ENCODE measurements around the gene YWHAB. TPM values are rescaled to one million over a fixed set of nuclear protein-coding genes. Genes with fewer than 3 reads are reported as not detected.

Gene YWHAB
- total RNA-seq, 3 donors from 2014 or later = 196 to 265 (median 251) TPM

GRCh38 chr20:44941120-44941691 lies 55.7 kb downstream of the YWHAB start:
- no peaks in the 10 kb centered on the region for H3K4me1 ChIP-seq (ENCODE audit: low read depth)
- DNase-seq = no peak
- H3K9me3 ChIP-seq = no peaks in the 10 kb centered on the region
- intact Hi-C loops (cut with DNase I, micrococcal nuclease) = no loop called here
- peaks cover 7% of the 10 kb centered on the region for H3K36me3 ChIP-seq (ENCODE audit: low read depth)
- no peak for ATAC-seq
- no peak for TF ChIP-seq CTCF (IDR thresholded peaks at IDR 0.05)
- no peak overlapping the region for H3K4me3 ChIP-seq

- no peaks in the 10 kb centered on the region for H3K4me1 ChIP-seq (ENCODE audit: low read depth)
- peaks cover 7% of the 10 kb centered on the region for H3K36me3 ChIP-seq (ENCODE audit: low read depth)
- no peak for ATAC-seq
- no peak overlapping the region for H3K4me3 ChIP-seq
- DNase-seq = no peak
- TF ChIP-seq CTCF (IDR thresholded peaks at IDR 0.05) = no peak
- intact Hi-C loops (cut with DNase I, micrococcal nuclease) = no loop called here
- no peaks in the 10 kb centered on the region for H3K9me3 ChIP-seq
These were observed 56.9 kb downstream of the YWHAB start for GRCh38 chr20:44942264-44942973.

GRCh38 chr20:44943828-44944227 lies 58.3 kb downstream of the YWHAB start:
- peaks cover 7% of the 10 kb centered on the region for H3K36me3 ChIP-seq (ENCODE audit: low read depth)
- intact Hi-C loops (cut with DNase I, micrococcal nuclease) = no loop called here
- DNase-seq (no peak), ATAC-seq (no peak)
- no peak overlapping the region for H3K4me3 ChIP-seq
- H3K4me1 ChIP-seq (ENCODE audit: low read depth) = no peaks in the 10 kb centered on the region
- TF ChIP-seq CTCF (IDR thresholded peaks at IDR 0.05) = no peak
- H3K9me3 ChIP-seq = no peaks in the 10 kb centered on the region

- no peak for ATAC-seq
- Histone ChIP-seq H3K9me3 (no peaks in the 10 kb centered on the region), H3K4me1 (ENCODE audit: low read depth) (no peaks in the 10 kb centered on the region), H3K36me3 (ENCODE audit: low read depth) (peaks cover 7% of the 10 kb centered on the region), H3K4me3 (no peak overlapping the region)
- intact Hi-C loops (cut with DNase I, micrococcal nuclease) = no loop called here
- TF ChIP-seq CTCF (IDR thresholded peaks at IDR 0.05) = no peak
- DNase-seq = no peak
These were observed 59.8 kb downstream of the YWHAB start for GRCh38 chr20:44945261-44945660.

GRCh38 chr20:44946271-44946852 lies 60.9 kb downstream of the YWHAB start:
- intact Hi-C loops (cut with DNase I, micrococcal nuclease) = no loop called here
- ATAC-seq (no peak), DNase-seq (no peak)
- H3K9me3 ChIP-seq = no peaks in the 10 kb centered on the region
- H3K36me3 ChIP-seq (ENCODE audit: low read depth) = peaks cover 7% of the 10 kb centered on the region
- no peak for TF ChIP-seq CTCF (IDR thresholded peaks at IDR 0.05)
- H3K4me3 ChIP-seq = no peak overlapping the region
- H3K4me1 ChIP-seq (ENCODE audit: low read depth) = no peaks in the 10 kb centered on the region
